Activated CD8-positive, alpha-beta memory T cell treated with anti-CD3 and anti-CD28 coated beads for 36 hours (primary cell): ENCODE data around the gene HAUS7. TPM values are rescaled to one million over a fixed set of nuclear protein-coding genes. Genes with fewer than 3 reads are reported as not detected.

Experiments used
- CTCF ChIA-PET: fragments of 350-600 bp; sonication (Branson Sonifier 250); formaldehyde crosslinking; loops from one replicate; lab custom pipeline; 2021; ENCODE audit warnings: antibody characterized with exemption; lab: Charles Lee
- POLR2A ChIA-PET: fragments of 350-600 bp; sonication (Branson Sonifier 250); formaldehyde crosslinking; loops from one replicate; lab custom pipeline; 2021; ENCODE audit warnings: antibody characterized with exemption; lab: Charles Lee
- total RNA-seq, 2 experiments: library from RNA; stranded (reverse); gene quantifications; one replicate each; pipeline ENCODE4 v1.2.3, GENCODE V29; 2021

The HAUS7 gene
- total RNA-seq, 2 experiments from 2014 or later: 69.2 to 72.2 TPM

DNA sequence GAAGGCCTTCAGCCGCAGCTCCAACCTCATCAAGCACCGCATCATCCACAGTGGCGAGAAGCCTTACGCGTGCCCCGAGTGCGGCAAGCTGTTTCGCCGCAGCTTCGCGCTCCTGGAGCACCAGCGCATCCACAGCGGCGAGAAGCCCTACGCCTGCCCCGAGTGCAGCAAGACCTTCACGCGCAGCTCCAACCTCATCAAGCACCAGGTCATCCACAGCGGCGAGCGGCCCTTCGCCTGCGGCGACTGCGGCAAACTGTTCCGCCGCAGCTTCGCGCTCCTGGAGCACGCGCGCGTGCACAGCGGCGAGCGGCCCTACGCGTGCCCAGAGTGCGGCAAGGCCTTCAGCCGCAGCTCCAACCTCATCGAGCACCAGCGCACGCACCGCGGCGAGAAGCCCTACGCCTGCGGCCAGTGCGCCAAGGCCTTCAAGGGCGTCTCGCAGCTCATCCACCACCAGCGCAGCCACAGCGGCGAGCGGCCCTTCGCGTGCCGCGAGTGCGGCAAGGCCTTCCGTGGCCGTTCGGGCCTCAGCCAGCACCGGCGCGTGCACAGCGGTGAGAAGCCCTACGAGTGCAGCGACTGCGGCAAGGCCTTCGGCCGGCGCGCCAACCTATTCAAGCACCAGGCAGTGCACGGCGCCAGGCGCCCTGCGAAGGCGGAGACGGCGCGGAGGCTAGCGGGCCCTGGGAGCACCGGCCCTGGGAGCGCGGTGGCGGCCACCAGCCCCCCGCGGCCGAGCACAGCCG, 49.4 kb downstream of the HAUS7 start:
- POLR2A ChIA-PET: no interaction called here

DNA sequence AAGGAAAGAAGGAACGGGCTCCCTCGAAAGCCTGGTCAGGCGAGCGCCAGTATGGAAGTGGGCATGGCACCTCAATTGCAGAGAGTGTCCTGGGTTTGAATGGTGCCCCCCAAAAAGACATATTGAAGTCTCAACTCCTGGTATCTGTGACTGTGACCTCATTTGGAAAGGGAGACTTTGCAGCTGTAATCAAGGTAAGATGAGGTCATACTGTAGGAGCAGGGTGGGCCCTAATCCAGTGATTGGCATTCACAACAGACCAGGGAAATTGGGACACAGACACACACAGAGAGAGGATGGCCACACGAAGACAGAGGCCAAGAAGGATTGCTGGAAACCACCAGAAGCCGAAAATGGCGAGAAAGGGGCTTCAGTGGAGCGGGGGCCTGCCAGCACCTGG, 52.7 kb downstream of the HAUS7 start:
- ChIA-PET CTCF (no interaction called here), POLR2A (no interaction called here)

More for the DNA sequence above, 49.4 kb downstream of the HAUS7 start:
- CTCF ChIA-PET: no interaction called here

DNA sequence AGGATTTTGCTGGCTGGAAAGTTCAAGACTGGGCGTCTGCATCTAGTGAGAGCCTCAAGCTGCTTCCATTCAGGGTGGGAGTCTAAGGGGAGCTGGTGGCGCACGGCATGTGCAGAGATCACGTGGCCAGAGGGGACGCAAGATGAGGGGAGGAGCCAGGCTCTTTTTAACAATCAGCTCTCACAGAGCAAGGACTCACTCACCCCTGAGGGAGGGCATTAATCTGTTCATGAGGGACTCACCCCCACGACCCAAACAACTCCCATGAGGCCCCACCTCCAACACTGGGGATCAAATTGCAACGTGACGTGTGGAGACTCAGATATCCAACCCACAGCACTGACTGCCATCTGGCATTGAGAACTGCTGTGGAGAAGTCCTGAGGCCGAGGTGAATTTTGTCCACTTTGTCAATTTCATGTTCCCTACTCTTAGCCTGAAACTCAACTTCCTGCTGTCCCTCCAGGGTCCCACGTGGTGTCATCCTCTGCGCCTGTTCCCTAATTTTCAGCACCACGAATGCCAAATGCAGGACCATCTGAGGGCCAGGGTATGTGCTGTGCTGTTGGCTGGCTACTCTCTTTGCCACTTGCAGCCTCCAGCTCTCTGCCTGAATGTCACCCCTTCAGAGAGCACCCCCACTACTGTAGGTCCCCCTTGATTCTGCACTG, 53.5 kb downstream of the HAUS7 start:
- CTCF ChIA-PET: no interaction called here
- POLR2A ChIA-PET: no interaction called here

DNA sequence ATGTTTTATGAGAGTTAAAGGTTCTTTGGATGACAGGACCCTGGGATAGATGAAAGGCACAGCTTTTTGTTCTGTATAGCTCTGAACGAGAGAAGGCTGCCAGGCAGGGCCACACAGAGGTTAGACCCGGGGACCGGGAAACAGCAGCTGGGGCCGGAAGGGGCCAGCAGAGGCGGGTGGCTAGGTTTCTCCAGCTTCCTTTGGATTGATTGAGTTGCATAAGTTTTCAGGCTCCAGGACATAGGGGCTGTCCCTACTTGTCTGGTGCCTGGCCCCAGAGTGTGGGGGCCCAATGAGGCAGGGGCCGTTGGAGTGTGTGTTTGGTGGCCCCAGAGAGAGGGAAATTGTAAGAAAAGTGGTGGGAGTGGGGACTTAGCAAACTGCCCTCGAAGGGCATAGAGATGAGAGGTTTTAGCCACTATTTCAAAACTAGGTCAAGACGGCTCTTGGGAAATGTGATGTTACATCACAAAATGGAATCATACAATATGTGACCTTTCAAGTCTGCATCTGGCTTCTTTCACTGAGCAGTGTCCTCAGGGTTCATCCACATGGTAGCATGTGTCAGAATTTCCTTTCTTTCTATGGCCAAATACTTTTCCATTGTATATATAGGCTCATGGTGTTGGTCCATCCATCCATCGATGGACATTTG, 55.4 kb downstream of the HAUS7 start:
- ChIA-PET POLR2A (no interaction called here), CTCF (no interaction called here)

DNA sequence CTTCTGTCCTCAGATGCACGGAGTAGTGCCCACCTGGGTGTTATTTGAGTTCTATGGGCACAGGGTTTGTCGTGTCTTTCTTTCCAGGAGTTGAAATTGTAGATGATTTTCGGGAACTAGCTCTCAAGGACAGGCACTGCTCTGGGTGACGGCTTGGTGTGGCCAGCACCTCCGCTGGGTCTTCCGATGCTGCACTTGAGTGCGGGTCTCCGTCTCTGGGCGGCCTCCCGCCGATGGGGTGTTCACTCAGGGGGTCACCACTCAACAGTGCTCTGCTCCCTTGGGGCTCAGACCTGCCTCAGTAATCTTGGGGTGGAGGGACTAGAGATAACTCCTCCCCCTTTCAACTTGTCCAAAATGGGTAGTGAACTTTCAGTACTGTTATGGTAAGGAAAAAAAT, 56.6 kb downstream of the HAUS7 start:
- CTCF ChIA-PET: no interaction called here
- POLR2A ChIA-PET: no interaction called here

DNA sequence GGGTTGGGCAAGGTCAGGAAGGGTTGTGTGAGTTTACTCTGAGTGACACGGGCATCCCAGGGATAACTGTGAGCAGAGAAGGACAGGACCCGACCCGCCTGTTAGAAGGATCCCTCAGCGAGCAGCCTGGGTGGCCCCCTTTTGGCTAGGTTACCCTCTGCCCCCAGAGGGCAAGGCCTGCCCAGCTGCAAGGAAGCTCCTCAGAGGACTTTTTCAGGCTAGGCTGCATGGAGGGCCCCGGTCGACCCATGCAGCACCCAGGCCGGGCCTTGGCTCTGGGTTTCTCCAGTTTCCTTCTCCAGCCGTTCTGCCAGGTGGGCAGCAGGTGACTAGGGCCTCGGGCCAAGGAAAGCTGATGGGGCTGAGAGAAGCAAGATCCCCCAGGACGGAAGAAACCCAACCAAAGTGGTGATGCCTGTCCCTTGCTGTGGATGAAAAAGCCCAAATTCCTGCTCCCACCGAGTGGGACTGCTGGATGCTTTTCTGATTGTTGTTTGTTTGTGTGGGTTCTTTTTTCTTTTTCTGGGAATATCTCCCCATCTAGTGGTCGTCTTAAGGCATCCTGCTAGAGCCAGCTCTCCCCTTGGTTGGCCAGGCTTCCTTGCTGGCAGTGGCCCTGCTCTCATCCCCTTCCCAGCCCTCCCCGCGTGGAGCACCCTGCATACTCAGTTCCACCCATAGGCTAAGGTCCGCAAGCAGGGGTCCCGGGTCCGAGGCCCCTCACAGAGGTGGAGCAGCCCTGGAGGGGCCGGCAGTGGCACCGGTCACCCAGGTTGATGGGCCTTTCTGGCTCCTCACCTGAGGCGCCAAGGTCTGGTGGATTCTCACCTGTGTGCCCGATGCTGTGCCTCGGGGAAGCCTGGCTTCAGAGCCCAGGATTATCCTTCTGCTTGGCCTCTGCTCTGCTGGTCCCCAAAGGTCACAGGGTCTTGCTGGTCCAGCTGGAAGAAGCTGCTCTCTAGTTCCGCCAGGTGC, 57.3 kb downstream of the HAUS7 start:
- ChIA-PET CTCF (no interaction called here), POLR2A (no interaction called here)

DNA sequence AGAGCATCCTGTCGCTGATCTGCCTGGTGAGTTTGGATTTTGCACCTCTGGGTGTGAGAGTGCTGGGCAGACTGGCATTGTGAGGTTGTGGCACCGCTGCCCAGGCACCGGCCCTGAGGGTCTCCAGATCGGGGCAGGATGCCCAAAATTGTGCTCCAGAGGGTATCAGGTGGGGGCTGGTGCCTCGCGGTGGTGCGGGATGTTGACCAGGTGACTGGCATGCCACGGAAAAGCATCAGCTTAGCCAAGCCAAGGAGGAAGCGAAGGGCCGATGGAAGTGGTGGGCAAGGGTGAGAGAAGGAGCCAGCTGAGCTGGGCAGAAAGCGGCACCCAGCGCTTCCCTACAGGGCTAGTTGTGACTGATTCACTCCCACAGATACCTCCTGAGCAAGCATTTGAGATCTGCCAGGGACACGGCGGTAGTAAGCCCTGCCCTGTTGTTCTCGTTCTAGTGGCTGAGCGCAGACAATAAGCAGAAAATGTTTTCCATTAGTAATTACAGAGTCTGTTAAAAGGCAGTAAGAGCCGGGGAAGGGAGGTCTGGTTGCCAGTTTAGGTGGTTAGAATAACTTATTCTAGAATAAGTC, 58.3 kb downstream of the HAUS7 start:
- CTCF ChIA-PET: interaction anchor here (0.8 kb wide), 1 partner anchor 13 kb away, joined by 3 read pairs; no protein-coding TSS in a partner anchor
- POLR2A ChIA-PET: no interaction called here

DNA sequence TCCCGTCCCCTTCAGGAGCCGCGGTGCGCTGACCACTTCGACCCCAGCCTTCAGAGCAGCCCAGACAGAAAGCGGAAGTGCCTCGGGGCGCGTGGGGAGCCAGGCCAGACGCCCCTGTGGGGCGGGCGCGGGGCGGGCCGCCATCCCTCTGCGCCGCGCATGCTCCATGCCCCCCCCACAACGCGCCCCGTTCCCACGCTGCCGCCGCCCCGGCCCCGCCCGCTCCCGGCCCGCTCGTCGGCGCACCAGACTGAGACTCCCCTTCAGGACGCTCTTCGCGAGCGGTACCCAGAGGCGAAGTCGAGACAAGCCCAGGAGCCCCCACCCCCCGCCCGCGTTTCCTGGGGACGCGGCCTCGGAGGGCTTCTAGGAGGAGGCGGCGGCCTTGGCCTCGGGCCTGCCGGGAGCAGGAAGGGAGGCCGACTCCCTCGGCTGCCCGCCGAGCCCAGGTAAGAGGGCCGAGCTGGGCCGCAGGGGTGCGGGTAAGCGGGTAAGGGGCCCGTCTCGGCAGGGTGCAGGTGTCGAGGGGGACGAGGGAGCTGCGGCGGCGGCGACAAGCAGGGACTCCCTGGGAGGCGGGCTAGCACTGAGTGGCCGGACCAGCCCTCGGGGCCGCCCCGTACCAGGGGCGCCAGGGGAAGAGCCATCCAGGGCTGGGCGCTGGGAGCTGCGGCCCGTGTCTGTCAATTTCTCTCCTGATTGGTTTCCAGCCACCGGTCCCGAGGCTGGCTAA, 59.0 kb downstream of the HAUS7 start, which contains the start of gene ZFP92:
Gene ZFP92 (plus strand): TSS at position 218 of the 733 bp plus-strand sequence. CDS start 6,851 bp downstream, outside the sequence.
- ChIA-PET POLR2A (no interaction called here), CTCF (interaction anchor here (0.8 kb wide), 1 partner anchor 12 kb away, joined by 3 read pairs; no protein-coding TSS in a partner anchor)

DNA sequence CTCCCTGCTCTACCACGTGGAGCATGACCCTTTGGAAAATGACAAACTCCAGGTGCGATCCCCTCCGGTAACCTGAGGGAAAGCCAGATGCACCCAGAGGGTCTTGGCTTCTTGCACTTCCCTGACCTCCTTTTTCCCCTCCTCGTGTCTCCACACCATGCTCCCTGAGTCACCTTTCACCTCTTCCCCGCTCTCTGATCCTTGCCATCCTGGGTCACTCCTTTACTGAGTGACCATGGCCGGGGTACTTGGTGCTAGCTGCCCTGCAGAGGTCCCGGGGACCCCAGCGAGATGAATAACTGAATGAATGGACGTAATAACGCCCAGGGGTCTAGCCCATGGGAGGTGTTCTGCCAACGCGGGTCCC, 59.5 kb downstream of the HAUS7 start:
- CTCF ChIA-PET: no interaction called here
- POLR2A ChIA-PET: no interaction called here

DNA sequence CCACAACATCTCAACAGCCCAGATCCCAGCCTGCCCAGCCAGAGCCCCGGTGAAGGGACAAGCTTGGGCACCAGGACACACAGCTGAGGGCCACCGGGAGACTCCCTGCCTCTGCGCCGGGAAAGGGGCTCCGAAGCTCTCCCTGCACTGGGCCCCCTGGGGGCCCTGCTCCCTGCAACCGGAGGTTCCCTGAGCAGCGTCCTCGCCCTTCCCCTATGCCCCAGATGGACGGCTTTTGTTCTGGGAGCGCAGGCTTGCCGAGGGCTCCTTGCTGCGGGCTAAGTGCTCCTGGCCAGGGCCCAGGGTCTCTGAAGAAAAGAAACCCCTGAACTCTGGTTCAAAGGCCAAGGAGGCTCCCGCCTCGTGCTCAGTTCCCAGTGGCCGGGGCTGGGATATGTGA, 60.0 kb downstream of the HAUS7 start:
- ChIA-PET POLR2A (no interaction called here), CTCF (no interaction called here)

DNA sequence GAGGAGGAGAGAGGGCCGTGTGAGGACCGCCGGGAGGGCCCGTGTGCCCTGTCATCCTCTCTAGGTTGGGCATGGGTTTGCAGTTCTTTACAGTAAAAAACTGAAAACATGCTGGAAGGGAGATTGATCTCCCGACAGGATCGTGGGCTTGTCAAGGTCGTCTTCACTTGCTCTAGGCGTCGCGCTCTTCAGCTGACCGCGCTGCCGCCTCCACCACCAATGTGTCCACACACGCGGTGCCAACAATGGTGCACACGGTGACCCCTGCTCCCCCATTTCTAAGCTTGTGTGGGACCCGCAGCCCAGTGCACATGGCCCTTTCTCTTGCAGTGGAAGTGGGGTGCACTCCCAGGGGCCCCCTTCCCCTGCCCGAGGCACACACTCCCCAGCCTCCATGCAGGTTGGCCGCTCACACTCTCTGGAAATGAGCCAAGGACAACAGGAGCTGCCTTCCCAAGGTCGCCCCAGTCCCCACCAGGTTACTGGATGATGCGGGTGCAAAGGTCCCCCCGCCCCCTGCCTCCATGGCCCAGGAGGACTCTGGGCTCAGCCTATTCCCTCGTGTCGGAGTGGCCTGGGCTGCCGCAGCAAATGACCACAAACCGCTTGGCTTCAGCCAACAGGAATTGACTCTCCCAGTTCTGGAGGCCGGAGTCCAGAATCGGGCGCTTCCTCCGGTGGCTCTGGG, 60.8 kb downstream of the HAUS7 start:
- ChIA-PET CTCF (no interaction called here), POLR2A (no interaction called here)

DNA sequence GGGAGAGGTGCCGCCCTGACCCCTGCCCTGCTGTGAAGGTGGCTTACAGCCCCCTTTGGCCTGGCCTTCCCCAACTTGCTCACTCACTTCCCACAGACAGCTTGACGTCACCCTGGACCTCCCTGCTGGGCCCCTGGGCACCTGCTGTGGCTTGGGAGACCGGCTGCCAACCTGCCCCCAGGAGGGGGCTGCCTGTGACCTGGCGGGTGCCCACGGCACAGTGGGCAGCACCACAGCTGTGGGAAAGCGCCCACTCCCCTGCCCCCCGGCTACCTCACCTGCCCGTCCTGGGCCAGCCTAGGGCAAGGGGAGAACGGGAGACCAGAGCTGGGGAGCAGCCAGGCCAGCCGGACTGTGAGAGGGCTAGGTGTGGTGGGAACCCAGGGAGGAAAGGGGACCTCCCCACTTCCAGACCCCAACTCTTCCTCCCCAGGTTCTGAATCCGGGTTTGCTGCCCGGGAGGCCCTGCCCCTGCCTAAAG, 61.5 kb downstream of the HAUS7 start:
- CTCF ChIA-PET: no interaction called here
- POLR2A ChIA-PET: no interaction called here

DNA sequence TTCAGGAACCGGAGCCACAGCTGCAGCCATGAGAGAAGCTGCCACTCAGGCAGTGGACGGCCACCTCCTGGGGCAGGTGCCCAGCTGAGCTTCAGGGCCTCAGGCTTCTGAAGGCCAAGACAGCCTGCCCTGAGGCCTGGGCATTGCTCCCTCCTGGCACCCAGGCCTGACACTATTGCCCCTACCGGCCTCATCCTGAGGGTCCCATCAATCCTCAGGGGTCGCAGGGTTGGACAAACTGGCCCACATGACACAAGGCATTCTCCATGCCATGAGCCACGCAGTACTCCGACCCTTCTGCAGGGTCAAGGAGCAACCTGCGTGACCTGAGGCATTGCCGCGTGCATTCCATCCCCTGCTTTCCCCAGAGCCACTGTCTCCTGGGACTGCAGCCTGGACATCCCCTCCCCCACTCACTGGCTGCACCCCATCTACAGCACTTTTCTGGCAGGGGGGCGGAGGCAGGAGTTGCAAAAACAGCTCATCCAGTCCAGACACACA, 62.1 kb downstream of the HAUS7 start:
- CTCF ChIA-PET: no interaction called here
- POLR2A ChIA-PET: no interaction called here

DNA sequence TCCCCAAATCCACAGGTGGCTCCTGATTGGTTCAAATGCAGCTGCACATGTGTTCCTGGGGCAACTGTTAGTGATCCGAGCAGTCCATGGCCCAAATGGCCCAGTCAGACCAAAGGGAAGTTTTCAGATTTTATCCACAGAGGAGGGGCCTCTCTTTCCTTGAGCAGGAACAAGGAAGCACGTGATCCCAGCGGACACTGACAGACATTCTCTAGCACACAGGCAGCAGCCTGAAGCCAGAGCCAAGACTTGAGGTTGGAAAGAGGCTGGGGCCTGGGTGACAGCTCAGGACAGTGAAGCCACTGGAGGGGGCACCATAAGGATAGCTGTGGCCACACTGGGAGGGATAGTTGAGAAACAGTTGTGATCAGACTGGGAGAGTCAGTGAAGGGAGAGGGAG, 62.6 kb downstream of the HAUS7 start:
- POLR2A ChIA-PET: no interaction called here
- CTCF ChIA-PET: no interaction called here

DNA sequence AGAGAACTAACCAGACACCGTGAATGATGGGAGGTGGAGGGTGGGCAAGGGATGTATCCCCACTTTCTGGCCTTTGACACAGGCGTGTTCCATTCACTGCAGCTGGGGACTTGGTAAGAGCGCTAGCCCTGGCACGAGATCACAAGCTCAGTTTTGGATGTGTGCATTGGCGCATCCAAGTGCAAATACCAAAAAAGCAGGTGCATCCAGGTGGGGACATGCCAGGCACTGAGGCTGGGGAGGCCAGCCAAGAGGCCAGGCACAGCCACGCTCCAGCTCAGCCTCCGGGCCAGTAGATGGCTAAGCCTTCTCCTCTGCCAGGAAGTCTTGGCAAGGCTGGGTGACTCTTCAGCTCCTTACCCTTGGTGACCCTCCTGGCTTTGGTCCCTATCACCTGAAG, 63.5 kb downstream of the HAUS7 start:
- ChIA-PET POLR2A (no interaction called here), CTCF (no interaction called here)

DNA sequence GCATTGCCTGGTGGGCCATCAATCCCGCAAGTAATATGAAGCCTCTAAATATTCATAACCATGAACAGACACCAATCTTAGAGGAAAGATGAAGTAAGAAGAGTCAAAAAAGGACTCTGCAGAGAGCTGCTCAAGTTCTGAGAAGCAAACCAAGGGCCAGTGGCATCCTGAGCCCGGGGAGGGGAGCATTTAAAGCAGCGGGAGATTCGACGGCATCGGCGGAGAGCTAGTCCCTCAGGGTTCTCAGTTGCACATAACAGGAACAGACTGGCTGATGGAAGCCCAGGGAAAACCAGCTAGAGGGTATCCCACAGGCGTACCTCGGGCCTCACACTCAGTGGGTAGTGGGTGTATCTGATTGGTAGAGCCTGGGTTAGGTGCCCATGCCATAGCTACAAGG, 64.4 kb downstream of the HAUS7 start:
- ChIA-PET POLR2A (no interaction called here), CTCF (interaction anchor here (0.9 kb wide), 1 partner anchor 101 kb away, joined by 3 read pairs; no protein-coding TSS in a partner anchor)

DNA sequence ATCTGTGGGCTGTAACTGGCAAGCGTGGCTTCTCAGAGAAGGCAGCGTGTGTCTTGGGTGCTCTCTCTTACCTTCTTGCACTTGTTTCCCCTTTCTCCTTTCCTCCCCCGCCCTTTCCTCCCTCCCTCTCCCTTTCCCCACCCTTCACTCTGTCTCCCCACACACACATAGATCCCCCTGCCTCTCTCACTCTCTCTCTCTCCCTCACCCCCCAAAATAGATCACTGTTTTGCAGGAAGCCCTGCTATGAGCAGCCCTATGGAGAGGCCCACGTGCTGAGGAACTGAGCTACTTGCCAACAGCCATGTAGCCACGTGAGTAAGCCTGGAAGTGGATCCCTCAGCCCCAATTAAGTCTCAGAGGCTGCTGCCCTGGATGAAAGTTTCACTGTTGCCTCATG, 65.0 kb downstream of the HAUS7 start:
- POLR2A ChIA-PET: no interaction called here
- CTCF ChIA-PET: interaction anchor here (0.9 kb wide), 1 partner anchor 101 kb away, joined by 3 read pairs; no protein-coding TSS in a partner anchor
